Central memory CD4-positive, alpha-beta T cell (primary cell): ENCODE measurements around the gene CTNS.
A peak's percentile ranks its signal among the peaks of the same experiment; 100 is the strongest.

Experiments
- DNase-seq: peaks from one replicate; pipeline ENCODE4 v3.0.0; 2022

CTNS gene

DNA sequence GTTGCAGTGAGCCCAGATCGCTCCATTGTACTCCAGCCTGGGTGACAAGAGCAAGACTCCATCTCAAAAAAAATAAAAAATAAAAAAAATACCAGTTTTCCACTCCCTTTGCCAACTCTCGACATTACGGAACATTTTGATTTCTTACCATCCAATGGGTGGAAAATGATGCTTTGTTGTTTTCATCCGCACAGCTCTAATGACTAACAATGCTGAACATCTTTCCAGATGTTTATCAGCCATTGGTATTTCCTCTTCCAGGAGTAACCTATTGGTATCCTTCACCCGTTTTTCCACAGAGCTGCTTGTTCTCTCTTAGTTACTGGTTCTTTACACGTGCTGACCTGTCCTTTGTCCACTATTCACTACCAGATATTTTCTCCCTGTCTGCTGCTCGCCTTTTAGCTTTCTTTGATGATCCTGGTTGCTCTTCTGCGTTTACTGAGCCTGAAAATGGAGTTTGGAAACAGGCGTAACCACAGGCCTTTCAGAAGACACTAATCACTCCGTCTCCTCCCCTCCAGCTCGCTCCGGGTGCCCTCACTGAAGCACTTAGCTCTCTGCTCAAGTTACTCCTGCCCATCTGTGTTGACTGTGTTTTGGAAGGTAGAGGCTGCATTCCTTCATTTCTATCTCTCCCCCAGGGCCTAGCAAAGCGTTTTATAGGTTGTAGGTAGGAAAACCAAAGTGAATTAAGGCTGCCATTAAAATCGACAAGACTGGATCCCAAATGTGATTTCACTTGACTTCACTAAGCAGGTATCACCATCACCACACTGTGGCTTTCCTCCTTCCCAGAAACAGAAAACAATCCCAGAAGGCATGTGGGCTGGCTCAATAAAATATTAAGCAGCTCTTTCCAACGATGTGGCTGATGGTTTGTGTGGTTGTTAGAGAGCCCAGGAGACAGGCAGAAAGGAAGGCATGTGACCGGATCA is 9.5 kb upstream of the CTNS start:
- no peak for DNase-seq

DNA sequence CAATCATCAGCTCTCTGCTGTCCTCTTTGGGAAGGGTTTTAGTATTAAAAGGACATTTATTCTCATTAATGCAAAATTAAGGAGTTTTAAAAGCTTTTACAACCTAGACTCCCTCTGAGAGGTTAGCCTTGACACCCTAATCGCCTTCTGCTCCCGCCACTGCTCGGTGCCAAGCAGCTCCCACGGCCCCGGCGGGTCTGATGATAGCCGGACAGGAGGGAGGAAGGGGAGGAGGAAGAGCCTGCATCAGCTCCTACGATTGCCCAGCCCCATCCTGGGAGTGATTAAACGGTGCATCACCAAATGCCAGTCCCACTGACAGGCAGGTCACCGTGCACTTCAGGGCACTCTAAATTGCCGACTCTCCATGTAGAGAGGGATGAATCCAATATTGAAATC is 8.8 kb upstream of the CTNS start:
- no peak for DNase-seq

DNA sequence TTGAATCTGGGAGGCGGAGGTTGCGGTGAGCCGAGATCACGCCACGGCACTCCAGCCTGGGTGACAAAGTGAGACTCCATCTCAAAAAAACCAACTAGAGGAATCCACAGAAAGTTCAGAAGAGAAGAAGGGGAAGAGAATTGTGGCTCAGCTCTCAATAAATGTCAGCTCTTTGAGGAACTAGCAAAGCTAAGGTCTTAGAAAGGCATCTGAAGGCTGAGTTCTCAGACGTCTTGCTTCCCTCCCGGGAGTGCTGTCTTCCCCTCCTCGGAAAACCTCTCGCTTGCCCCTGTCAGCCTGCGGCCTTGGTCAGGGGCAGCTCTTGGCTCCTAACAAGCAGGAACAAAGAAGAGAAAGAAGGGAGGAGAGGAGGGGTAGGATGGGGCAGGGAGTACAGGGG is 5.8 kb upstream of the CTNS start:
- no peak for DNase-seq

DNA sequence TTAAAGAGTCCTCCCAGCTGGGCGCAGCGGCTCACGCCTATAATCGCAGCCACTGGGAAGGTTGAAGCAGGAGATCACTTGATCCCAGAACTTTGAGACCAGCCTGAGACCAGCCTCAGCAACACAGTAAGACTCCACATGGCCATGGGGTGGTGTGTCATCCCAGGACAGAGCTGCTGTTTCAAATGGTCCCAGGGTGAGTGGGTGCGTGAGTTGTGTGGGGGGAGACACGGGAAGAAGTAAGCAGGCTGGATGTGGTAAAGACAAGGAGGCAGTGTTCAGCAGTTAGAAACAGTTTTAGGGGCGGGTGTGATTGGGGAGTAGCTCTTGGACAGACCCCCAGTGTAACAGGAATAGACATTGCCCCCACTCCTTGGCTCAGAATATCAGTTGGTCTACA is 4.3 kb upstream of the CTNS start:
- DNase-seq: no peak

DNA sequence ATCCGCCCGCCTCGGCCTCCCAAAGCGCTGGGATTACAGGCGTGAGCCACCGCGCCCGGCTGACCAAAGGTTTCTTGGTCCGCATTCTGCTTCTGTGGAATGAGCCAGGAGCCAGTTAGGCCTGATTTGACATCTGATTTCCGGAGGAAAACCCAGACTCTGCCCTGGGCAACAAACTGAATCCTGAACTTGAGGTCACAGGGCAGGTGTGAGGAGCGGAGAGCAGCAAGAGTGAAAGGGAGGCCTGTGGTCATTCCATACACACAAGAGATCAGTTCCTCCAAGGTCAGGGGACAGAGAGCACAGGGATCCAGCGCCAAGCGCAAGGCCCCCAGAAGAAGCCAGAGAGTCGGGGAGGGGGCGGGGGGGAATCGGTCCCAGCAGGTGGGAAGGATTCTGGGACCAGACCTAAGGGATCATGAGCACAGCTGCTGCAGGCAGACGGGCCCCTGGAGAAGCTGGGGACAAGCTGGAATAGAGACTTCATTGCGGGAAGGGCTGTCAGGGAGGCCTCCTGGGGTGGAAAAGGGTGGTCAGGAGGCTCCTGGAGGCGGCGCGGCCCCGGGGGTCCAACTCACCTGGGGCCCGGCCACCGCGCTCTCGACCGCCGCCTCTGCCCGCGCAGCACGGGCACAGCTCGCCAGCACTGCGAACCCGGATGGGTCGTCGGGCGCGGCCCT is 946 bp upstream of the CTNS start:
- no peak for DNase-seq

DNA sequence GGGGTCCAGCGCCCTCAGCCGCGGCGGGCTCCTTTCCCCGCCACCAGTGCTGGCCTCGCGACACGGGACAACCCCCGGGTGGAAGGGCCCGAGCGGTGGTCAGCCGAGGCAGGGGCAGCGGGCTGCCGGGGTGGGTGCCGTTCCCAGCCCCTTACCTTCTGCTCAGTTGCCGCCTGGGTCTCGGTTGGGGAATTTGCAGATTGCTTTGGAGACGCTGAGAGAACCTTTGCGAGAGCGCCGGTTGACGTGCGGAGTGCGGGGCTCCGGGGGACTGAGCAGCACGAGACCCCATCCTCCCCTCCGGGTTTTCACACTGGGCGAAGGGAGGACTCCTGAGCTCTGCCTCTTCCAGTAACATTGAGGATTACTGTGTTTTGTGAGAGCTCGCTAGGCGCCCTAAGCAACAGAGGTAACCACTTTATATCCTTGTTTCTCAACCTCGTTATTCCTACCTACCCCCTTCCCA is 381 bp downstream of the CTNS start:
- DNase-seq: peak; percentile 5

DNA sequence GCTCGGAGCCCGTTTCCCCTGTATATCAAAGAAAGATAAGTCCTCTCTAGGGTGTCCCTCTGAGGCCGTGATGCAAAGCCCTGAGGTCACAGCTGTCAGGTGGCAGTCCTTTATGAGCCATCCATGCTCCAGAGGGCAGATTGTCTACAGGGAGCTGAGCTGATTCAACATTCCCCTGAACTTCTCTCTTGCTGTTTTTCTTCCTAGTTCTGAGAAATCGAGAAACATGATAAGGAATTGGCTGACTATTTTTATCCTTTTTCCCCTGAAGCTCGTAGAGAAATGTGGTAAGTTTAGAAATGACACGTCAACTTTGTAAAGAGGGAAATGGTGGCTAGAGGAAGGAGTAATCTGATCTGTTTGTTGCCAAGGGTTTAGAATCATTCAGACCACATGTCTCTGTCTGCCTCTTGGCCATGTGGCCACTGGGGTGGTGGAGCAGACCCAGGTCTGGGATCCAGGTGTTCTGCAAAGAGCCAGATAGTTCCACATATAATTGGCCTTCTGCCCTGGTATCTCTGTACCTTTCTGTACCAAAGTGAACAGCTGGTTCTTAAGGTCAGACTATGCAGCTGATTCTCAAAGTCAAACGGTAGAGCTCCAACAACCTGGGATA is 3.5 kb downstream of the CTNS start:
- DNase-seq: no peak

DNA sequence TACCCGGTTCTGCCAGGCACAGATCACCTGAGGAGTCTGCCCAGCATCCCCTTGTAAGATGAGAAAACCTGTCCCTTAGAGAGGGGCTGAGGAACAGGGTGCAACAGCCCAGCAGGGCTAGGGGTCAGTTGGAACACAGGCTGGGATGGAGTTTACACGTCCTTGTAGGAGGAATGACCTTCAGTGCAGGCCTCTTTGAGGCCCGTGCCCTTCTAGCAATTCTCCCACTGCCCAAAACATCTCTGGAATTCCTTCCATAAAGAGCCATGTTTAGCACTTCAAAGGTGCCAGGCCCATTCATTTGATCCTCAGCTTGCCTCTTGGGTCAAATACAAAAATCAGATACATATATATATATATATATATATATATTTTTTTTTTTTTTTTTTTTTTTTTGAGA is 4.5 kb downstream of the CTNS start:
- DNase-seq: no peak

DNA sequence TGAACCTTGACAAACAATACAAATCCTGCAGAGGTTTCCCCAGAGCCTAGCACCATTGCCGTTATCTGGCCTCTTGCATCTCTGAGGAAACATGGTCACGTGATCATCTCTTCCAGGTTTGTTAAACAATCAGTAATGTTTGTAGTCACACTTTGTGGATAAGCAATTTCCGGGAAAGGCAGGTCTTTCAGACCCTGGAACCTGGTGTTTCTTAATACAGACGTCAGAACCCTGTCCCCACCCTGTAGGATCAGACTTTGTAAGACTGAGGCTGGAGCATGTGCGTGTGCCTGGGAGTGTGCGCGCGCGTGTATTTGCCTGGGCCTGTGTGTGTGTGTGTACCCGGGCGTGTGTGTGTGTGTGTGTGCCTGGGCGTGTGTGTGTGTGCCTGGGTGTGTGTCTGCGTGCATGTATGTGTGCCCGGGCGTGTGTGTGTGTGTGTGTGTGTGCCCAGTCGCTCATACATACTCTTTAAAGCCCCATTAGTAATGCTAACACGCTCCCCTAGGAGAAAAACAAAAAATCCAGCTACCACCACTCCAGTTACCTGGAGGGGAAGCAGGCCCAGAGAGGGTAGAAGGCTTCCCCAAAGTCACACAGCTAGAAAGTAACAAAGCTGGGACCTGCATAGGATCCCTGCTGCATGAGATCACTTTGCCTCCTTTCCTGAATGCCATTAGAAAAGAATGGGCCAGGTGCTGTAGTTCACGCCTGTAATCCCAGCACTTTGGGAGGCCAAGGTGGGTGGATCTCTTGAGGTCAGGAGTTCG is 5.3 kb downstream of the CTNS start:
- DNase-seq: no peak

DNA sequence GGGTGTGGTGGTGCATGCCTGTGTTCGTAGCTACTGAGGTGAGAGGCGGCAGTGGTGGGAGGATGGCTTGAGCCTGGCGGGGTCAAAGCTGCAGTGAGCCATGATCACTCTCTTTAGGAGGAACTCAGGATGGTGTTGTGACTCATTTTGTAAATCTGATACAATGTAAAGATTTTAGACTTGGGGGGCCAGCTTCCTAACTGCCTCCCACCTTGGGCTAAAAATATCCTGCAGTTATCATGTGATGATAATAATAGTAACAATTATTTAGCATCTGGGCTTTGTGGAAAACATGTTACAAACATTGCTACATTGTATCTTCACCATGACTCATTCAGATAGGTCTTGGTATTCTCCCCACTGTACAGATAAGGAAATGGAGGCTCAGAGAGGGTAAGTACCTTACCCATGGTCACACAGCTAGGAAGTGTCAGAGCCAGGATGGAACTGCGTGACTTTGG is 7.4 kb downstream of the CTNS start:
- no peak for DNase-seq

DNA sequence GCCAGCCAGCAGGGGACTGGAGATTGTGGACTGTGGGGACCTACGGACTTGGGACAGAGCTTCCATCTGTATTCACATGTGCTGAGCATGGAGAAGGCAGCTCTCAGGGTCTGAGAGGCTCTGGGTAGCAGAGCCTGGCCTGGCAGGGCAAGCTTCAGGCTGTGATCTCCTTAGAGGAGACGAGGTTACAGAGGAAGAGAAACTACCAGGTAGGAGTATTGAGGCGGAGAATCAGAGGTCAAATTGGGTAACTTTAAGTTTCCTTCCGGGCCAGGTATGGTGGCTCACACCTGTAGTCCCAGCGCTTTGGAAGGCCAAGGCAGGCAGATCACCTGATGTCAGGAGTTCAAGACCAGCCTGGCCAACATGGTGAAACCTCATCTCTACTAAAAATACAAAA is 8.8 kb downstream of the CTNS start:
- DNase-seq: no peak

DNA sequence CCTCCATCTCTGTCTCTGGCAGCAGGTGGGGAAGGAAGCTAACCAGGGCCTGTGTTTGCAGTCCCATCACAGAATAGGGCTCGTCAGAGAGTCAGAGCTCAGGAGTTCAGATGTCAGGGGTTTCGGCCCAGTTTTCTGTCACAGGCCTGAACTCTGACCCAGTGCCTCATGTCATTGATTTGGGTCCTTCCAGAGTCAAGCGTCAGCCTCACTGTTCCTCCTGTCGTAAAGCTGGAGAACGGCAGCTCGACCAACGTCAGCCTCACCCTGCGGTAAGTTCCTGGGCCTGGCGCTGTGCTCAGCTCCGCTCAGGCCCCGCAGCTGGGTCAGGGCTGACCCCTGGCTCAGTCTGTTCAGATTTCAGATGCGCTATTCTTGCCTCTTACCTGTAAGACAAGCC is 10.7 kb downstream of the CTNS start:
- DNase-seq: no peak

DNA sequence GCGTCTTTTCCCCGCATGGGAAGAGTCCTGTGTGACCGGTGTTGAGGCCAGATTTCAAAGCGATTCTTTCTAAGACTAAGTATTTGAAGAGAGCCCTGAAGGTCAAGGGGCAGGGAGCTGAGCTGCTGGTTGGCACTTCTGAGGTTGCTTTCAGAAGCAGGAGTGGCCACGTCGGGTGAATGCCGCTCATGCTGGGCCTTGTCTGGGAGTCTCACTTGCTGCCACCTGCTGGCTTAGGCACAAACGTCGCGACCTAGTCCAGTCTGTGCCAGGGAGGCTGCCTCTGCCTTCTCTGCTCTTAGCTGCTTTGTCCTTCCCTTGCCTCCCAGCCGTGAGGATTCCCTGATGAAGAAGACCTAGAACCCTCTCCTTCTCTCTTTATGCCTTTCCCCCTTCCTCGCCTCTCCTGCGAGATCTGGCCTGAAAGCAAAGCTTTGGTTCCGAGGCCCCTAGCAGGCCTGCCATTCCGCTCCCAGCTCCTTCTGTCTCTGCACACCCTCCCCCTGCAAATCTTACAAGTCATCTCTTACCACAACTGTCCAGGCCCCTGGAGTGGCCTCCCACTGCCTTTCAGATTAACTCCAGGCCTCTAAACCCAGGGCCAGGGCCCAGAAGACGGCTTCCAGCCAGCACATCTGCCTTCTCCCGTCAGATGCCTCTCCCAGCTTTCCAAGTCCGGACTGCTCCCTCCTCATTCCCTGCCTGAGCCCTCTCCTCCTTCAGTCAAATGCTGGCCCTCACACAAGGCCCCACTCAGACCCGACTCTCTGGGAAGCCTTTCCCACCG is 11.4 kb downstream of the CTNS start:
- peak; percentile 7 for DNase-seq

DNA sequence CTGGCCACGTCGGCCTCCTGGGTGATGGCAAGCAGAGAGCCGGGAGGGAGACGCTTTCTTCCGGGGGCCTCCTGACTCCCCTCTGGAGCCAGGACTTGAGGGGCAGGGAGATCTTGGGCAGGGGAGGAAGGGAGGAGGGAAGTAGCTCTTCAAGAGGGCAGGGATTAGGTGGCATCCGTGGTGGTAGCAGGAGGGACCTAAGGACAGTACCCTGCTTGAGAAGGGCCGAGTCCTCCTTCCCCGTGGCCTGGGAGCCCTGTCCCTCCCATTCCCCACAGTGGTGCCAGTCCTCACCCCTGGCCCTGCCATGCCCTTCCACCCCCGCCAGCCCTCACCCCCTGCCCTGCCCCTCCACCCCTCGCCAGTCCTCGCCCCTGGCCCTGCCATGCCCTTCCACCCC is 19.2 kb downstream of the CTNS start:
- no peak for DNase-seq

DNA sequence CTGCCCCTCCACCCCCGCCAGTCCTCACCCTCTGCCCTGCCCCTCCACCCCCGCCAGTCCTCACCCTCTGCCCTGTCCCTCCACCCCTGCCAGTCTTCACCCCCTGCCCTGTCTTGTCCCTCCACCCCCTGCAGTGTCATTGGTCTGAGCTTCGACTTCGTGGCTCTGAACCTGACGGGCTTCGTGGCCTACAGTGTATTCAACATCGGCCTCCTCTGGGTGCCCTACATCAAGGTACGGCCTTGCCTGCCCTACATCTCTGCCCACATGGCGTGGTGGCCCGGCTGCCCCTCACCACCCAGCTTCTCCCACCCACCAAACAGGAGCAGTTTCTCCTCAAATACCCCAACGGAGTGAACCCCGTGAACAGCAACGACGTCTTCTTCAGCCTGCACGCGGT is 19.8 kb downstream of the CTNS start:
- DNase-seq: no peak

DNA sequence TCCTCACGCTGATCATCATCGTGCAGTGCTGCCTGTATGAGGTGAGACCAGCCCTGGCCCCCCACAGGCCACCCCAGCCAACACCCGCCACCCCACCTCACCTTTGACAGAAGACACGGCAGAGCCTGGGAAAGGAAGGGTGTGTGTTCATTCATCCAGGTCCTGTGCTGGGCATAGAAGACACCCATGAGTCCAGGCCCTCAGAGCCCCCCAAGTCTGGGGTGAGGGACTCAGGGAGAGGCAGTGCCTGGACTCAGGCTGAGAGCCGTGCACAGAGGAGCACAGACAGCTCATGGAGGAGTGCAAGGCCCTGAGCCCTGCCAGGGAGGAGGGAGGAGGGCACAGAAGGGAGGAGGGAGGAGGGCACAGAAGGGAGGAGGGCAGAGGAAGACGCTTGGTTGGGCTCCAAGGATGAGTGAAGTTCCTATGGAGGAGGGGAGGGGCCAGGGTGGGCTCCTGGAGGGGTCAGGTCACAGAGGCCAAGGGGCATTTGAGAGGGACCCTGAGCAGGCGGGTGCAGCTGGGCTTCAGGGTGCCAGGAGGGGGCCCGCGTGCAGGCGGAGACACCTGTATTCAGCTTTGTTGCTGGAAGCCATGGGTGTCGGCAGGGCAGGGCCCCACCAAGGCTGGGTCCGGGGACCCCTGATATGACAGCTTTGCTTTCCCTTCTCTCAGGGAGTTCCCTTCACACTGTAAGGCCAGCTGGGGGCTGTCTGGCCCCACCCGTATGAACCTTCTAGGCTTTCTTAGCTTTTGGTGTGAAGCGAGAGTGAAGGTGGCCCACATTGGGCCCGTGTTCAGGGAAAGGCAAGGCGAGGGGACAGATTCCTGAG is 20.4 kb downstream of the CTNS start:
- no peak for DNase-seq

DNA sequence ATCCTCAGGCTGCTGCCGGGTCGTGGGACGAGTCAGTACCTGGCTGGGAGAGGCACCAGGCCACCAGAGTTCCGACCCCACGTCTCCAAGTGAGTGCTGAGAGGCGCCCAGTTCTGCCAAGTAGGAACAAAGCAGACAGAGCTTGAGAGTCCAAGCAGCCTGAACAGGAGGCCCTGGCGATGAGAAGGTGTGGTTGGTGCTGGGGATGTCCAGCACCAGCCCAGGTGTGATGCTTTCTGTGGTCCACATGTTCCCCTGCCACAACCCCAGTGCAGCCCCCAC is 21.0 kb downstream of the CTNS start:
- DNase-seq: no peak

DNA sequence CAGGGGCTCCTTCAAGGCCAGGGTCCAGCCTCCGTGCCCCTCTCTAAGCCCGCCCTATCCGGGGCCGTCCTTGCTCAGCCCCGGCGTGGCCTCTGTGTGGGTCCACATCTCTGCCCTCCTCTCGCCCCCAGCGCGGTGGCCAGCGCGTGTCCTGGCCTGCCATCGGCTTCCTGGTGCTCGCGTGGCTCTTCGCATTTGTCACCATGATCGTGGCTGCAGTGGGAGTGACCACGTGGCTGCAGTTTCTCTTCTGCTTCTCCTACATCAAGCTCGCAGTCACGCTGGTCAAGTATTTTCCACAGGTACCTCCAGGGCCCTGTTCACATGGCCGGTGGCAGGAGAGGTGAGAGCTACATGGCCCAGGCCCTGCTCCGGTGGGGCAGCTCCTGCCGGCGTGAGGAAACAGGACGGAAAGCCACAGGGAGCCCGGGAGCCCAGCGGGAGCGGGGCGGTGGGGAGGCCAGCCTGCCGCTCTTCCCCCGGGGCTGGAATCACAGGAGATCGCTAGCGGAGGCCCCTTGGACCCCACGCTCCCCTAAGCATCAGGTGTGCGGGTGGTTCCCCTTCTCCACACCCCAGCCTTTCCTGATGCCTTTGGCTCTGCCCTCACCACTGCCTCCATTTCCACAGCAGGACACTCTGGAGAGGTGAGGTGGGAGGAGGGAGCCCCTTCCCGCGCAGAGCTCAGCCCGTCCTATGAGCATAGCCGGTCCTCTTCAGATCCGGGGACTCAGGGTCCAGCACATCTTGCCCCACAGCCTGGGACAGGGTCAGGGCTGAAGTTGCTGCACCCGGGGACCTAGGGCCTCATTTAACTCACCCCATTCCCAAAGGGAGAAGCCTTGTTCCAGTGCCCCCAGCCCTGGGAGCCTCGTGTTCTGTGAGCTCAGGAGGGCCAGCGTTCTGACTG is 21.6 kb downstream of the CTNS start:
- no peak for DNase-seq

DNA sequence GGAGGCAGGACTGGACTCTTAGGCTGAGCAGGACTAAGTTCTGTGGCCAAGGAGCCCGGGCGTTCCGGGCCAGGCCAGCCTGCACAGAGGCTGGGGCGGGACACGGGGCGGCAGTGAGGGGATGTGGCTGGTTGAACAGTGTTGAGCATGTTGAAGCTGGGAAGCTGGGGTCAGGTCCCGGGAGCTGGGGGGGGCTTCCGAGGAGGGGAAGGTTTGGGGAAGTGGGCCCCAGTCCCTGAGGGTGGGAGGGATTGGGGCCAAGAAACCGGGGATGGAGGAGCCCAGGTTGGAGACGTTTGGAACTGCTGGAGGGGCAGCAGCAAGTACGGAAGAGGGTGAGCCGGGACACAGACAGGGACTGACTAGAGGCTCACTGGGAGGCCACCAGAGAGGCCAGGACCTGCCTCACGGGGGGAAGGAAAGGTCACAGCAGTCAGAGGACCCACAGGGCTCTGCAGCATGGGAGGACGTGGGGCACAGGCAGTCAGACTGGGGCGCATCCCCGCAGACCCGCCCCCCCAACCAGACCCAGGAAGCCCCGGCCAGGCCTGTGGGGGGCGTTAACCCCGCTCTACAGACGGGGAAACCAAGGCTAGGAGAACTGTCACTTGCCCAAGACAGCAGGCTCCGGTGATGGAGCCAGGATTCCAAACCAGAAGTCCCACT is 22.4 kb downstream of the CTNS start:
- no peak for DNase-seq
